T-helper 1 cell (primary cell): ENCODE results near the gene RAP1A.
A peak's percentile ranks its signal among the peaks of the same experiment; 100 is the strongest.

Experiments
- DNase-seq, 5 donors: peaks; one replicate each; pipeline ENCODE4 v3.0.0-alpha.2; 2012 to 2020
- total RNA-seq, 4 donors: gene quantifications; one replicate each; lab custom pipeline; 2026; lab: John Stamatoyannopoulos, UW

The RAP1A gene
- 39.9 to 51.0 (median 46.5) reads per million in 4 donors for total RNA-seq

DNA sequence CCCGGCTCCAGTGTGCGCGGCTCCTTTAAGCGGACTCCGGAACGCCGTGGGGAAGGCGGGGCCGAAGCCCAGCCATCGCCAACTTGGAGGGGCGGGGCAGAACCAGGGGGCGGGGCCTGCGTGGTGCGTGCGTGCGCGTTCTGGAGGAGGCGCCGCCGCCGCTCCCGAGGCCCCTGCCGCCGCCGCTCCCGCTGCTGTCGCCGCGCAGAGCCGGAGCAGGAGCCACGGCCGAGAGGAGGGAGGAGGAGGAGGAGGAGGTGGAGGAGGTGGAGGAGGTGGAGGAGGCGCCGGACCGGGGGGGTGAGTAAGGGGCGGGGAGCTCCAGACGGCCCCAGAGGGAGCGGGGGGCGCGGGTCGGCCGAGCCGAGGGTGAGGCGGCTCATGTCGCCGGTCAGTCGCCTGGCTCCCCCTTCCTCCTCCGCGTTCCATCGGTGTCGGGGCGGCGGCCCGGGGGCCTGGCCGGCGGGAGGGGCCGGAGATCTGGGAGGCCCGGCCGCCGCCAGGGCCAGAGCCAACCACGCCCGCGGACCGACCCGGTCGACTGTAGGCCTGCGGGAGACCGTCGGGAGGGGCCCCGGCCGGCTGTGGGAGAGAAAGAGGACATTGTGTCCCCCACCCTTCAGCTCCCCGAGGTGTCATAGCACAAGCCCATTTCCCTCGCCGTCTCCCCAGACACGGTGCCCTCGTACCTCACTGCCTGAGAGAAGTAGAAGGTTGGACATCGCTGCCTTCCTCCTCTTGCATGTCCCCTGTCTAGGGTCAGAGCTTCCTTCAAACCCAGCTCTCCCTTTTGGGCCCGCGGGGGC, at the start of gene RAP1A:
Gene RAP1A (plus strand): TSS at position 155 of the 806 bp plus-strand sequence. CDS start 71,572 bp downstream, outside the sequence.
- peak; percentile 88 to 93 (median 92) for DNase-seq

DNA sequence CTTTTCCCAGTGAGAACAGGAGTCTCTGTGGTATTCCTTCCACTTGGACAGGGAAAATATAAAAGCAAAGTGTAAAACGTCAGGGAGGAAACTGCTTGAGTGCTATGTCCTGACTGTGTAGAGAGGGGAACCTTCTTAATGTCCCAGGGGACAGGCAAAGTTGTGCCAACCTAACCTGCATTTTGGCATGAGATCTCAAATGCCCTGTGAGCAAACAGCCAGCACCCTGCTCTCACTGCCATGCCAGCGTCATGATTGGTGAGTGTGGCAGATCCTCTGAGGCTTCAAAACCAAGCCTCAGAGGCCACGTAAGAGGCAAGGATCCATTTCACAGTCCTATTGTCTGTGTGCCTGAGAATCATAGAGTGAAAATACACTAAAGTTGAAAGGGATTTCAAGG, 49.7 kb upstream of the RAP1A start:
- no peak for DNase-seq

DNA sequence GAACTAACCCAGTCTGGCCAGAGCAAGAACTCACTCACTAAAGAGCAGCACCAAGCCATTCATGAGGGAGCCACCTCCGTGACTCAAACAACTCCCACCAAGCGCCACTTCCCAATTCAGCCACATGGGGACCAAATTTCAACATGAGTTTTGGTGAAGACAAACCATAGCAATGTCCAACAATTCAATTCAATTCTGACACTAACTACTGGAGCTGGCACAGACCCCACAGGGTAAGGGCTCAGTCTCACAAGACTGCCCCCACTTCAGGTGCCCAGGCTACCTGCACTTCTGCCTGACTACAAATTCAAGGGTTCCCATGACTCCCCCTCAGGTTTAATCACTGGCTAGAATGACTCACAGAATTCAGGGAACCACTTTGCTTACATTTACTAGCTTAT, 48.8 kb upstream of the RAP1A start:
- peak in 3 of 5 donors; percentile 2 to 23 (median 6) for DNase-seq

DNA sequence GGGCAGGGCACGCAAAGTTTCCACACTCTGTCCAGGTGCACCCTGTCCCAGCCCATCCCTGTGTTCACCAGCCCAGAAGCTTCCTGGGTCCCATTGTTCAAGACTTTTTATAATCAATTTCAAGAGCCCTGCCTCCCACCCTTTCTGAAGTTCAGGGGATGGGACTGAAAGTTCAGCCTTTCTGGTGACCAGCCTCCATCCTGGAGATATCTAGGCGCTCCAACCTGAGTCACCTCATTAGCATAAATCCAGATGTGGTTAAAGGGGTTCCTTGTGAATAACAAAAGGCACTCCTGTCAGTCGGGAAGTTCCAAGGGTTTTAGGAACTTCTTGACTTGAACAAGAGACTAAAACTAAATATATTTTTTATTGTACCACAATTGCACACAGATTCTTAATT, 48.4 kb upstream of the RAP1A start:
- no peak for DNase-seq

DNA sequence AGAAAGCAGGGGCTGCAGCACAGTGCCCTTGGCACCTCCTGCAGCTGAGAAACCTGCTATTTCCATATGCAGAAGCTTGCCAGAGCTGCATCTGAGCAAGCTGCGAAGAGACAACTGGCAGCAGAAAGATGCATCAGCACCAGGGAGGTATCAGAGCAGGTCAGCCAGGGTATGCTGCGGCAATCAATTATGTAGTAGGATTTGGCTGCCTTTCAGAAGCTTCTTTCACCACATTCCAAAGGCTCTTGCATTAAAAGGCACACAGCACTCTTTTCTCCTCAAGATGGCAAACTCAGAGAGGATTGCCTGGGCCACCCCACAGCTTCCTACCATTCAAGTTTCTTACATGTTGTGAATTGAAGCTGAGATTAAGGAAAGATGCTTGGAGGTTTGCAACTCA, 47.6 kb upstream of the RAP1A start:
- no peak for DNase-seq

DNA sequence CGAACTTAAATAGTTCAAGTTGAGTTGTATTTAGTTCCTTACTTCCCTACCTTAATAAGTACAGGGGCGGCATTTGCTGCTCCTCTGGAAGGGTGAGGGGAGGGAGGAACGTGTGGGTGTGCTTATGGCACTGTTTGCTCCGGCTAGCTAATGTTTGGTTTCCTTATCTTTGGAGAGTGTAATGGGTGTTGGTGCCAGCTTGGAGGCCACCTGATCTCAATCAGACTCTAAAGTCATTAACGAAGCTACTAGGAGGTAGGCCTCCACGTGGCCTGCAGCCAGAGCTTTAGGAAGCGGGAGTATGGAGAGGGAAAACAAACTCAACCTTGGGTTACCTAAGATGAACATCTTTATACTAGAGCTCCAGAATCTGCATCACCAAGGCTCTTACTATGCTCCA, 43.0 kb upstream of the RAP1A start:
- DNase-seq, result no peak

DNA sequence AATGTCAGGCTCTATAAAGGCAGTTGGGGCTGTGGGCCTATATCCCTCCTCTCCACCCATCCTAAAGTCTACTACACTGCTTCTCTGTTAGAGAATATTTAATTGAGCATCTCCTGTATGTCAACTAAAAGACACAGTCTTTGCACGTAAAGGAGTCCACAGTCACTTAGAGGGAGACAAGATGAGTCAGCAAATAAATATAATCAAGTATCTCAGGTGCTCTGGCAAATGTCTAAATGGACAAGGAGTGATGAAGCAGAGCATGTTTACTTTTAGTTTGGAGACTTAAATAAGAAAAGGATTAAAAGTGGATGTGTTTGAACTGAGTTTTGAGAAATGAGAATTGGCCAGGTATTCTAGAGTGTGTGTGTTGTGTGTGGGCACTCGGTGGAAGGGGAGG, 41.8 kb upstream of the RAP1A start:
- no peak for DNase-seq

DNA sequence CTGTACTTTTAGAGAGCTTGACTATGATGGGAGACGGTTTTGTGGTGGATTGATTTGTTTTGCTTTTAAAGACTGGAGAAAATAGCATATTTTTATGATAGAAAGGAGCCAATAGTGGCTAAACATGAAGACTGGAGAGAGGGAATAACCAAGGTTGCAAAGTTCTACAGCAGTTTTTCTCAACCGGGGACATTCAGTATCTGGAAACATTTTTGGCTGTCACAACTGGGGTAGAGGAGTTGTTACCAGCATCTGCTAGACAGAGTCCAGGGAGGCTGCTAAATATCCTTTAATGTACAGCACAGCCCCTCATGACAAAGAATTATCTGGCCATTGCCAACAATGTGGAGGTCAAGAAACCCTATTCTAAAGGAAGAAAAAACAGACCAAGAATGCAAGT, 38.4 kb upstream of the RAP1A start:
- no peak for DNase-seq

DNA sequence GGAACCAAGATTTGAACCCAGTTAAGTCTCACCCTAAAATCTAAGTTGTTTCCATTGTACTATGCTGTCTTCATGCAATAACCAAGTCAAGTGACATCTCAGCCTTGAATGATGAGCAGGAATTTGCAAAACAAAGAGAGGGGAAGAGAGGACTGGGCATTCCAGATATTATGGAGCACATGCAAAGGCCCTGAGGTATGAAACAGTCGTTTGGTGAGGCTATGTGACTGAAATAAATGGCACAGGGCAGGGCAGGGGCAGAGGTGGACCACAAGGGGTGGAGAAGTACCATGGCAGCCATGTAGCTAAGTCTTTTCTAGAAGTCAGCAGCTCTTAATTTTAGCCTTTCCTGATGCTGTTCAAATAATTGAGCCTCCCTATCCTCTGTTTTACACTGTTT, 37.6 kb upstream of the RAP1A start:
- no peak for DNase-seq

DNA sequence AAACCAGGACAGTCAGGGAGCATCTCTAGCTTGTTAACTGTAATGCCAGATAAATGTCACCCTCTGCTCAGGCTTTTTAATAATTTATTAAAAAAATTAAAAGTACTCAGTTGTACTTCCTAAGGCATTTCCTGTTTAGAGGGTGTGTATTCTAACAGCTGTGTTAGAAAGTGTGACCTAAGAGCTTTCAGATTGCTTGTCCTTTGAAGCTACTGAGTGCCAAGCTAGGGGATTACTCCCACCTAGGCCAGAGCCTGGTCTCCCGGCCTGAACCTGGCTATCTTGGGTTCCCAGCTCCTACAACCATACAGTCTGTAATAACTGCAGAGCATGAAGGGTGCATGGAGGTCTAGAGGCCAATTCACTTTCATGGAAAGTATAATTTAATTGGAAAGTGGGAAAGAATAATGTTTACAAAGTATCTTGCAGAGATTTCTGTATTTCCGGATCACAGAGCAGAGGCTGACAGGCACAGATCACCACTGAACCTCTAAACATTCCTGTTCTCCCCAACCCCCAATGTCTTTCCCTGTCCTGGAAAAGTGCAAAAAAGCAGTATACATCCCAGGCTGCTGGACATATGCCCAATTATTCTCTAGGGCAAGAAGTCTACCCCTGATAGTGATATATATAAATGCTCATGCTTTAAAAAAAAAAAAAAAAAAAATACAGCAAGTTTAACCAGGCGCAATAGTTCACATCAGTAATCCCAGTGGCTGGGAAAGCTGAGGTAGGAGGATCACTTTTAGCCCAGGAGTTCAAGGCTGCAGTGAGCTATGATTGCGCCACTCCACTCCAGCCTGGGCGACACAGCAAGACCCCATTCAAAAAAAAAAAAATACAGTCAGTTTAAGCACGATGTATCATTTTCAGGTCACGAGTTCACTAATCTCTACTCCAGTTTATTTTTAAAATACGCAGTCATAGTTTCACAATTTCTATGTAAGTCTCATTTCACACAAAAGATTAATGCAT, 36.7 kb upstream of the RAP1A start:
- no peak for DNase-seq

DNA sequence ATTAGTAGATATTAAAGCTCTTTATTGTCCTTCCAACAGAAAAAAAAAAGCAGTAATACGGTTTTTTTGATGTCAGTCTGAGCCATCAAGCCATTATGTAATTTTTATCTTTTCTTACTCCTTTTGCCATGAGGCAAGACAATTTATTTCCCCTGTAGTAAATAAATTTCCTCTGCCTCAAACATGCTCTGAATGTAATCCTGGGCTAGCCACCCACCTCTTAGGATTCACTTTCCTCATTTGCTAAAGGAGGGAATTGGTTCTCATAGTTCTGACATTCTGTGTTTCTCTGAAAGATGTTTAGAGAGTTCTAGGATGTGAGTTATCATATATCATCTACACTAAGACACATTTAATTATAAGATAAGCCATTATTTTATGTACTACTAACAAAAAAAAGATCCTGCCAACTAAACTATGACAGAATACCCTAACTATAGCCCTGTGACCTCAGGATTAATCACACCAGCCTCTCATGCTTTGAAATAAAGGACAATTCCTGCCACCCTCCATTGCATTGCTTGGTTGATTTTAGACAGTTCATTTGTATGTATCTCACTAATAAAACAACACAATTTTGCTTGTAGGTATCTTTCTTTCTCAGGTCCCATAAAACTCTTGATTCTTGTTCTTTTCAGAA, 34.0 kb upstream of the RAP1A start:
- no peak for DNase-seq

DNA sequence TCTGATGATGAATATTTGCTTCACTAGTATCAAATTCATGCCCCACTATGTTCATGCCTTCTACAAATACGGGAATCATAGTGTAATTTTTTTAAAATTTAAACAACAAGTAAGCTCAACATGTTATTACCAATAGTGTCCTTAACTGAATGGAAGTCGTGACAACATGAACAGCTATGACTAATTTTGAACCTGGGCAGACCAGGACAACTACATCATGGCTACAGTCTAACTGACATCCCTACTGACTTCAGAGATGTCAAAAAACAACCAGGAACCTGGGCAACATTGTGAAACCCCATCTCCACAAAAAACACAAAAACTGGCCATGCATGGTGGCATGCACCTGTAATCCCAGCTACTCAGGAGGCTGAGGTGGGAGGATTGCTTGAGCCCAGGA, 33.5 kb upstream of the RAP1A start:
- no peak for DNase-seq

DNA sequence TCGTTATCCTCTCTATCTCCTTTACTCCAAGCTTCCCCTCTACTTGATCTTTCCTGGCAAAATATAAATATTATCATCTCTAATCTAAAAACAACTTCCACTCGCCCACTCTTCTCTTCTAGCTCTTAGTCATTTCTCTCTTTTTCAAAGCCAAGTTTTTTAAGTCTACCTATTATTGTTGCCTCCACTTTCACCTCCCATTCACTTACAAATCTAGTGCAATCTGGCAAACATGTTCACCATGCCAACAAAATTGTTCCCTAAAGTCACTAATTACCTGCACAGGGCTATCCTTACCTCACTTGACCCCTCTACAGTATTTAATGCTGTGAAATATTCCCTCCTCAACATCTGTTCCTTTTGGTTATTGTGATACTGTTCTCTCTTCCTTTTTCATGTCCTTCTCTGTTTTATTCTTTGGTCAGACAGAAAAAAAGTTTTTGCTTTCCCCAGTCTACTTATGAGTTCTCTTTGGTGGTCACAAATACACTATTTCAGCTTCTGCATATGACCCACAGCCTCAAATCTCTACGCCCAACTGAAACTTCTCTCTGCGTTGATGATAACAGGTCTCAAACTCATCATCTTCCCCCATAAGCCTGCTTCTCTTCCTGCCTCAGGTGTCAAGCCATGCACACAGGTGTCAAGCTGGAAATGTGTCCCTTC, 31.9 kb upstream of the RAP1A start:
- DNase-seq, result no peak

DNA sequence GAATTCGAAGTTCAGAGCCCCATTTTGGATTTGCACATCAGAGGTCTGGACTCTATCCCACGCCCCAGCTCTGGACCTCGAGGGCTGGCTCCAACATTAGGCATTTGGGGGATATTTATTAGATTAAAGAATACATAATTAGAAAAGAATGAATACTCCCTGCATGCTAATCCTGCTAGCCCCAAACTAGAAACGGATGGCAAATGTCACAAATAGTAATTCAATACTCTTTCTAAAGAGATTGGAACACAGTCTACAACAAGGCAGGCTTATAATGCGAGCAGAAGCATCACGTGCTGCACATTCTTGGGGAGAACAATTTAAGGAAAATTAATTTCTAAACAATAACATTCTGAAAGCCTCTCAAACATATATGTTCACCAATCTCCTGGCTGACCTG, 27.7 kb upstream of the RAP1A start:
- DNase-seq, result no peak

DNA sequence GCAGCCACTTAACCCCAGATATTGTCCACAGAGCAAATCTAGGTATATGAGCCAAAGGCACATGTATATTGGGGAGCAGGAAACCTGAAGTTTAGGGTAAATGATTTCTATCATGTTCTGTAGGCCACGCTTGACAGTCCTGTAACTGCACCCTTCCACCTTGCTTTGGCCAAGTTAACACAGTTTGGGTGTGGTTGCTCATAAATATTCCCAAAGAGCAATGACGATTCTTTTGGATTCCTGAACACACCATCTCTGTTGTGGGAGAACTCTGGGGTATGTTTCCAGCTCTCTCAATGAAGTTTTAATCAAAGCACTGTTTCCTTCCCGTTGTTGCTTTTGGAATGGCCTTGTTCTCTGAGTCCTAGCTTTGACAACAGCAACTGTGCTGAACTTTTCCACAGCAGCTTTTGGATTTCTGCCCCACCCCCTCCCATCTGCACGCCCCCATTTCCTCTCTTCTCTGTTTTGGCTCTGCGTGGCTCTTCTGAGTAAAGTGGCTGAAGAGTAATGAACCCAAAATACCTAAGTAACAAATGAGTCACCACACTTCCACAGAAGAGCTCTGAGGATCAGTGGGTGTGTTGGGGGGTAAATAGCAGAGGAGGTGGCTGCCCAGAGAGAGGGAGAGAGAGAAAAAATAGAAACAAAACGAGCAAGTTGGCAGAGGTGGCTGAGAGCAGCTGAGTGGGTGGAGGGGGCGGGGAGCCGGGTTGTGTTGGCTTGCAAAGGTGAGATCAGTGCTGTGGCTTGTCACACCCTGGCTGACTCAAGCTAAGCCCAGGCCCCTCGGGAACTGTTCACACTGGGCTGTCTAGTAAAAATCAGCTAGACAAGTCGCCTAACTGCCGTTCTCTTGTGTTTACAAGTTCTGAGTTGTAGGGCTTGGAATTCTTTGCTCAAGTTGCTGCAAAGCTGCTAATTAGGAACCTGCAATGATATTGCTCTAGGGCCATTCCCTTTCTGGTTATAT, 26.9 kb upstream of the RAP1A start:
- peak; percentile 53 to 98 (median 74) for DNase-seq

DNA sequence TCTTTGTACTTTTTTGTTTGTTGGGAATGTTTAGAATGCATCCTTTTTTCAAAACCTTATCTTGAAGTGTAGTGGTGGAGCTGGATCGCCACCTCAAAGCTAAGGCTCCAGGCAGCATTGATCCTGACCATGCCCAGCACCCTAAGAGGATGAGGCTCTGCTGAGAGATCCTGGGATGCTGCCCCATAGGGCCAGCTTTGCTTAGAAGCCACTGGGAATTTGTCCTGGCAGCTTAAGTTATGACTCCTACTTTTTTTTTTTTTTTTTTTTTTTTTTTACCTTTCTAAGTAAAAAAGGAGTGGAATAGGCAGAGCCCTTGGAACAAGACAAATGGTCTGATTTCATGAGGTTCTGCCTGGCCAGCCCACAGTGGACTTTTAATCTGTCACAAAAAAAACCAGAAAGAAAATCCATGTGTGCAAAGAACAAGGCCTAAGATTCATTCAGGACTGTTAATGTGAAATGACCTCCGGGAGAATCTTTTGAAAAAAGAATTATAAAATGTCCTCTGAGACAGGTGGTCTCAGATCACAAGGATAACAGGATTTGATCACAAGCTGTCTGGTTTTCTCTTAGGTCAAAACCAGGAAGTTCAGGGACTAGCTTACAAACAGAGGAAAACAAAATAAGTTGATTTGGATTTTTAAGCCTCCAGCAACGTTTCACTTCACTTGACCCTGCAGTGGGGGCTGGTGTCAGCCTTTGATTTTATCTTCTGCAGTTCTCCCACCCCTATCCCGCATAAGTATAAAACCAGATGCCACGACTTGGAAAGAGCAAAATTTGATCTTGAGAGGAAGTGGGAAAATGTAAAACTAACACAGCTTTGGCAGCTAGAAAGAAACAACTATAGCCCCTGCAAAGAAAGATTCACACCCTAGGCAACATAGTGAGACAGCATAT, 25.9 kb upstream of the RAP1A start:
- DNase-seq, result no peak

DNA sequence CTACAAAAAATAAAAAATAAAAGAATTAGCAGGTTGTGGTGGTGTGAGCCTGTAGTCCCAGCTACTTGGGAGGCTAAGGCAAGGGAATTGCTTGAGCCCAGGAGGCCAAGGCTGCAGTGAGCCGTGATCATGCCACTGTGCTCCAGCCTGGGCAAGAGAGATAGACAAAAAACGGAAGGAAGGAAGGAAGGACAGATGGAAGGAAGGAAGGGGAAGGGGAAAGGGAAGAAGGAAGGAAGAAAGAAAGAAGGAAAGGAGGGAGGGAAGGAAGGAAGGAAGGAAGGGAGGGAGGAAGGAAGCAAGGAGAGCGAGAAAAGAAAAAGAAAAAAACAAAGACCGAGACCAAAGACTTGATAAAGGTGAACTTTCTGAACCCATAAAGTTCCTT, 25.3 kb upstream of the RAP1A start:
- no peak for DNase-seq

DNA sequence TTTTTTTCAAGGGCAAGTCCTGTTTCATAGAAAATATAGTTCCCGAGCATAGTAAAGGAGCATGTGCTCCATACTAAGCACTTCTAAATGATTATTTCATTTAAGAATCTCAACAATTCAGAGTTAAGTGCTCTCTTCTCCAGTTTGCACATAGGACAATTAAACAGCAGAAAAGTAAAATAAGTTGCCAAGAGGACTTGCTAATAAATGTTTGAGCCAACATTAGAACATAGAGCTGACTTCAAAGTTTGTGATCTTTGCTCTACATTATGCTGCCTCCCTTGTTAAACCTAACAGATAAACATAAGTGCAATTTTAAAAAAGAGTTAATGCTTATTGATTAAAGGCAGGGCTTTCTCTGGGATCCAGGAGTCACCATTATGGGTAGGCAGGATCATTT, 23.8 kb upstream of the RAP1A start:
- no peak for DNase-seq

DNA sequence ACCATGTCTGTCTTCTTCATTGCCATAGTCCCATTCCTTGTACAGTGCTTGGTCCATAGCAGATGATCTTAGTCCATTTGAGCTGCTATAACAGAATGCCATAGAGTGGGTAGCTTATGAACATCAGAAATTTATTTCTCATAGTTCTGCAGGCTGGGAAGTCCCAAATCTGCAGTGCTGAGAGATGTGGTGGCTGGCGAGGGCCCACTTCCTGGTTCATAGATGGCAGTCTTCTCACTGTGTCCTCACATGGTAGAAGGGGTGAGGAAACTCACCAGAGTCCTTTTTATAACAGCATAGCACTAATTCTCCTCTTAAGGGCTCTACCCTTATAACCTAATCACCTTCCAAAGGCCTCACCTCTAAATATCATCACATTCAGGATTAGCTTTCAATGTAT, 23.1 kb upstream of the RAP1A start:
- peak; percentile 22 to 69 (median 43) for DNase-seq

DNA sequence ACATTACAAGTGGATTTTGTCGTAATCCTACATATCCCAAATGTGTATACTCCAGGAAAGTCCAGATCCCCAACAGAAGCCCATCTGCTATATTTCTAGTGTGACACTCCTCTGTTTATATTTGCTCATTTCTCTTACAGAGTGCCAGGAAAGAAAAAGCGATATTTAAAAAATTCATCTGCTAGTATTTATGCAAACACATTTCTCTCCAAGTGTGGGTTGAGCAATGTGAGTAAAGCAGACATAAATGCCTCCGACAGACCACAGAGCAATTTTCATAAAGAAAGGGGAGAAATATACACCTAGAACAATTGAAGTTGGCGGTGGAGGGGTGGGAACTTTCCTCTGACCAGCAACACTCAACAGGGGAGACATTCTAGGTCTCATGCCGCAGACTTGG, 22.2 kb upstream of the RAP1A start:
- no peak for DNase-seq
